NCI-H146 (cell line): ENCODE measurements around the gene VPS54.
"Not testable (repeated sequence)": the region's sequence is repeated elsewhere in the genome, so short reads cannot be mapped to it uniquely, and the experiment has no call there.

Experiments used
- DNase-seq: peaks from one replicate; lab custom pipeline; 2025; lab: John Stamatoyannopoulos, UW

The VPS54 gene

GRCh38 chr2:63871864-63872263 is 147.4 kb downstream of the VPS54 start:
- DNase-seq, result no peak

DNA sequence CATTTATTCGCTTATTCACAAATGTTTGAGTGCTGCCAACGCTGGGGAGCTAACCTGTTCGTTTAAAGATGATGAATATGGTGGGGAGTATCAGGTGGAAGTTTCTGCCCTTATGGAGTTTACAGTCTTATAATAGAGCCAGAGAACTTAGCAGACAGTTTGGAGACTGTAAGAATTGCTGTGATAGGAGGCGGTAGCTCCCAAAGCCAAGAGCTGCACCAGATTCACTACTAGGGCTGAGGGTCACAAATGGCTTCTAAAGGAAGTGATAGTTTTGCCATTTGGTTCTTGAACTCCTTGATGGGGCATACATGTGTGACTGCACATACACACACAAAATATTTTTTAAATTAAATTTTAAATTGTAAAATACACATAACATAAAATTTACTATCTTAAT is 148.5 kb downstream of the VPS54 start:
- DNase-seq, result no peak

GRCh38 chr2:63866009-63866709 is 153.1 kb downstream of the VPS54 start:
- DNase-seq, result no peak

DNA sequence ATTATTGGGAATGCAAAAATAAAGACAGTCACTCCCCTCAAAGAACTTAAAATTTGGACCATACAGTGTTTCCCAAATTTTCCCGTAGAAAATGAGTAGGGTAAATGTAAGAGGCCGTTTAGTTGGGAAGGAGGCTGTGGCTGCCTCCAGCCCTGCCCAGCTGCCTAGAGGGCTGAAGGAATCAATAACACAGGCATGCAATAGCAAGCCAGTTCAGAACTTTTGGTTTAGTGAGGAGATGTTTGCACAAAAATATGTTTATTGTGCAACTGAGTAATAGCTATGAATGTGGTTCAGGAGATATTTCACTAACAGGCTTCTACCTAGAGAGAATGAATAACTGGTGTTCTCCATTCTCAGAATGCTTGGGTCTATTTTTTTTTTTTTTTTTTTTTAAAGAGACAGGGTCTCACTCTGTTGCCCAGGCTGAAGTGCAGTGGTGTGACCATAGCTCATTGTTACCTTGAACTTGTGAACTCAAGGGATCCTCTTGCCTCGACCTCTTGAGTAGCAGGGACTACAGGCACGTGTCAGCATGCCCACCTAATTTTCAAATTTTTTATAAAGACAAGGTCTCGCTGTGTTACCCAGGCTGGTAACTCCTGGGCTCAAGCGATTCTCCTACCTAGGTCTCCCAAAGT is 153.9 kb downstream of the VPS54 start:
- no peak for DNase-seq

DNA sequence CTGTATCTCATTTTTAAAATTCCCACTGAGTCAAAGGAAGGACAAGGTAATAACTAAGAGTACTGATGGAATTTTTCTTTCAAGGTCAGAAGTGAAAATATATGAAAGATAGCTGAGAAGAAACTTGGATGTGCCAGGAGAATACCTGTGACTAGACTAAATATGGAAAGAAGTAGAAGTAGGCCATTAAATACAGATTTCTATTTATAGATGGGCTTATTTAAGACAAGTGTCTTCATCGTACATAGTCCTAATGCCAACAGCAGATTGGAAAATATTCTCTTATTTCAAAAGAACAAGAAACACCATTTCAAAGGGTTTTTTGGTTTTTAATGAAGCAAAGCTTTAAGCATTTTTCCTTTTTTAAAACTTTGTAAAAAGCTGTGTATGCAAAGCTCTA is 155.5 kb downstream of the VPS54 start:
- no peak for DNase-seq

- DNase-seq, result no peak
Measured at GRCh38 chr2:63862806-63863205, 156.4 kb downstream of the VPS54 start.

- peak; percentile 50 for DNase-seq
Measured at GRCh38 chr2:63861220-63861822, 157.9 kb downstream of the VPS54 start.

DNA sequence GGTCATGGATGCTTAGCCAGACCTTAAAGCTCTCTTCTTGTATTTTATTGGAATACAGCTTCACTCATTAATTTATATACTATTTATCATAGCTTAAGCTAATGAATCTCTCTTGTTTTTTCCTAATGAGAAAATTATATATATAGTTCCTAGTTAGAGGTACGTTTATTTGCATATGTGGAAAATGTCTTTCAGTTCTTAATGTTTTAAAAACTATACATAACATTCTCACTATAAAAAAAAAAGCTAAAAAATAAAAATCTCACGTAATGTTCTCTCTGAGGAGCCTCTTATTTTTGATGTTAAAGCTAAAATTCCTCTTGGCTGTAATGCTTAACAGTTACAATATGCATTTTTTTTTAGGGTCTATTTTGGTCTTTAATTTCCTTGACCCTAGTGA is 160.9 kb downstream of the VPS54 start:
- no peak for DNase-seq

- DNase-seq, result no peak
Measured at GRCh38 chr2:63856303-63856603, 163.0 kb downstream of the VPS54 start.

DNA sequence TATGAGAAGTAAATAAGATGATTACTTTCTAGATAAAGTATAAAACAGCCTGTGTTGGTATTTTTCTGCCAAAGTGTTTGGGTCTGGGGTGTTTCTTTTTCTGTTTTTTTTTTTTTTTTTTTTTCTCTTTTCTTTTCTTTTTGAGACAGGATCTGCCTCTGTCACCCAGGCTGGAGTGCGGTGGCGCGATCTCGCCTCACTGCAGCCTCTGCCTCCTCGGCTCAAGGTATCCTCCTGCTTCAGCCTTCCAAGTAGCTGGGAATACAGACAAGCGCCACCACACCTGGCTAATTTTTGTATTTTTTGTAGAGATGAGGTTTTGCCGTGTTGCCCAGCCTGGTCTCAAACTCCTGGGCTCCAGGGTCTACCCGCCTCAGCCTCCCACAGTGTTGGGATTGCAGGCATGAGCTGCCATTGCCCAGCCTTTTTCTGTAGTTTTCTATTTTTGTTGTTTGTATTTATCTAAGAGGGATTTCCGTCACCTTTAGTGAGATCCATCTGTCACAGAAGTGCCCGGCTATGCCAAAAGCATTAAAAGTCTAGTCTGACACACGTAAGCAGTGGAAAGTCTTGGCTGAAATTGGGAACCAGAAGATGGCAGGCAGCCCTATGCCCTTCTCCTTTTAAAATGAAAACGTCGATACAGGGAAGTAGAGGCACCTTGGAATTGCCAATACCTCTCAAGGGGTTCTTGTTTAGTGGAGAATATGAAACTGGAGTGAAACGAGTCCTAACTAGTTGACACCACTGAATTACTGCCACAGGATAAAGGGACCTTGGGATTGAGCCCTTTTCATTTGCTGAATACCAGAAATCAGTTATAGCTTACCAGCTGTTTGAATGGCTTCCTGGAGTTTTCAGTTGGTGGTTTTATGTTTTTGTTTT is 163.6 kb downstream of the VPS54 start:
- no peak for DNase-seq

- no peak for DNase-seq
Measured at GRCh38 chr2:63853527-63854310, 165.5 kb downstream of the VPS54 start.

- no peak for DNase-seq
Measured at GRCh38 chr2:63851691-63852311, 167.4 kb downstream of the VPS54 start.

DNA sequence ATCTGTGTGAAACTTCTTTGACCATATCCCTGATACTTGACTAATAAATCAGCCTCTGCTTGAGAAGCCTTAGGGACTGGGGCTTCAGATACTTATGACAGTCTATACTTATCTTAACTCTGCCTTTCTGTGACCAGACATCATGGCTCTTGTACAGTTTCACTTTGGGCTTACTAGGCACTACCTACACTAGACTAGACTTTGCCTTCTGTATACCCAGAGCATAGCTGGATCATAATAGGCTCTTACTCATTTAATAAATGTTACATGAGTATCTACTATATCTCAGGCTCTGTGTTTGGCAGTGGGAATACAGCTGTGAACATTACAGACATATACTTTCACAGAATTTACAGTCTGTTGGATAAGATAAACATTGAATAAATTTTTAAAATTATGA is 168.6 kb downstream of the VPS54 start:
- no peak for DNase-seq

DNA sequence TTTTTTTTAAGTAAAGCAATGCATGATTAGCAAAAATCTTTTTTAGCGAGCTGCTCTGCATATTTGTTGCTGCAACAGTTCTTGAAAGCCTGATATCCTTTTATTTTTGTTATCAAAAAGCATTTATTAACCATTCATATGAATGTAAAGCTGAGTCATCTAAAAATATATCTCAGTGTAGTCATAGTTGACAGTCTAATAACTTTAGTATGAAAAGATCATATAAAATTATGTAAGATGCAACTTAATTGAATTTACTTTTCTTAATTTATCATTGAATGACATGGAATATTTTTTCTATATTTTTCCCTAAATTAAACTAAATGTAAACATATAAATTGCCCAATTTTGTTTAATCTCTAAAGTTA is 169.0 kb downstream of the VPS54 start:
- DNase-seq, result no peak

DNA sequence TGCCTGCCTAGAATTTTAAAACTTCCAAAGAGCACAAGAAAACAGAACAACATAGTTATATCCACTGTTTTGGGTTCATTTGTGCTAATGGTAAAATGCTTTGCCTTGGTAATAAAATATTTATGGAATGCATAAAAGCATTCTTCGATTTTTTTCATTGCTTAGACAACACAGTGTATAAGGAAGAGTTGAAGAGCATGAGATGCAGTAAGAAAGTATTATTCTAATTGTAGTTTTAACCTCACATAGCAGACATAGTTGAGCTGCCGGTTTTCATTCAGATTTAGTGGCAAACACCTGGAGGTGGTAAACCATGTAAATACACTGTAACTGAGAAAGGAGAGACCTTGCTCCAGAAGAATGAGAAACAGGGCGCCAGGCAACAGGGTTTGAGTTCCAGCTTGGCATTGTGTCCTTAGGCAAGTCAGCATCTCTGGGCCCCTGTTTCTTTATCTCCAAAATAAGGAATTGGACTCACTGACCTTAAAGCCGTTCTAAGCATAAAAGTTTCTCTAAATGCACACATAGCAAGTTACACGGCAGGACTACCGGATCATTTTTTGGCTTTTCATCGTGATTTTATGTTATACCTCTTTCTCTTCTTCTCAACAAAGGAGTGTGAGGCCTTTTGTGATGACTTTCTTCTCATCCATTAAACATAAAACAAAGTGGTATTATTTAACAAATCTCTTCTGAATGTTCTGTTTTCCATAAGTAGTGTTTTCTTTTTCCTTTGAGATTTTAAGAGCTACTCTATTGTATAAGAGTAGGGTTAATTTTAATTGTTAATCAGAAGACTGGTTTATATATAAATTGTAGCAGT is 169.6 kb downstream of the VPS54 start:
- DNase-seq, result no peak

DNA sequence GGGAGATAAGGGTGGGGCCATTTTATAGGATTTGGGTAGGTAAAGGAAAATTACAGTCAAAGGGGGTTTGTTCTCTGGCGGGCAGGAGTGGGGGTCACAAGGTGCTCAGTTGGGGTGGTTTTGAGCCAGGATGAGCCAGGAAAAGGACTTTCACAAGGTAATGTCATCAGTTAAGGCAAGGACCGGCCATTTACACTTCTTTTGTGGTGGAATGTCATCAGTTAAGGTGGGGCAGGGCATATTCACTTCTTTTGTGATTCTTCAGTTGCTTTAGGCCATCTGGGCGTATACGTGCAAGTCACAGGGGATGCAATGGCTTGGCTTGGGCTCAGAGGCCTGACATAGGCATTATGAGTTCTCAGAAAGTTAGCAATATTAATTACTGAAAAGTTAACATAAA is 171.7 kb downstream of the VPS54 start:
- not testable (repeated sequence) for DNase-seq

- DNase-seq, result no peak
Measured at GRCh38 chr2:63846487-63846886, 172.7 kb downstream of the VPS54 start.

- DNase-seq, result no peak
Measured at GRCh38 chr2:63845866-63846265, 173.4 kb downstream of the VPS54 start.

- no peak for DNase-seq
Measured at GRCh38 chr2:63844616-63845015, 174.6 kb downstream of the VPS54 start.

- DNase-seq, result no peak
Measured at GRCh38 chr2:63843791-63844190, 175.4 kb downstream of the VPS54 start.

DNA sequence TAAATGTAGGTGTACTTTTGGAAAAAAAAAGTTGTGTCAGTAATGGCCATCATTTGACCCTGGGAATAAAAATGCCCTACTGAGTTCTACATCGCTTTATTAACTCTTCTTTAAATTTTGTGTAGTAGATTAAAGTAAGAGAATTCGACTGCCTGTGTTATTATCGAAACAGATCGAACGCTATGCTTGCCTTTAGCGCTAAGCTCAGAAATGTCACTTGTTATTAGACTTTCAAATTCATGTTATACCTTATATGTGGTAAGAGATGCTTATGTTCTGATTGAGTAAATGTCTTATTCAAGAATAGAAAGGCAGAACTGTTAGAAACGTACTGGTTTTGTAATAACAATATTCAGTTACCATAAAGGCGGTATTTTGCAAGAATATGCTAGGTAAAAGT is 176.1 kb downstream of the VPS54 start:
- no peak for DNase-seq
